K562 (cell line): Measurements from ENCODE around the gene AKNA. TPM values are rescaled to one million over a fixed set of nuclear protein-coding genes. Genes with fewer than 3 reads are reported as not detected.

Experiments
- CHAMP1 ChIP-seq: fragments of 450-650 bp; IDR thresholded peaks from 2 replicates; pipeline ENCODE4 v1.6.1; 2016; ENCODE audit warnings: mild to moderate bottlenecking
- KLF13 ChIP-seq: fragments of 450-650 bp; IDR thresholded peaks from 2 replicates; pipeline ENCODE4 v1.6.1; 2016; ENCODE audit warnings: missing genetic modification characterization, low read depth, mild to moderate bottlenecking, missing compliant biosample characterization, moderate library complexity, borderline replicate concordance
- MAFF ChIP-seq: IDR thresholded peaks from 2 replicates; pipeline ENCODE4 v1.6.1; 2012; ENCODE audit warnings: low read length, improper control_type of control experiment
- RBM22 ChIP-seq: fragments of 200-400 bp; formaldehyde crosslinking; IDR thresholded peaks from 2 replicates; pipeline ENCODE4 v1.6.1; 2018; ENCODE audit warnings: low read length, low read depth; ENCODE audit not compliant: poor library complexity, severe bottlenecking
- RERE ChIP-seq: sonication (generic); formaldehyde crosslinking; IDR thresholded peaks from 2 replicates; pipeline ENCODE4 v1.8.0; 2023; ENCODE audit warnings: missing genetic modification reagents, mild to moderate bottlenecking, borderline replicate concordance
- SREBF1 ChIP-seq: fragments of 150-350 bp; IDR thresholded peaks from 2 replicates; pipeline ENCODE4 v1.6.1; 2014; ENCODE audit warnings: antibody characterized with exemption, low read depth, low read length, borderline replicate concordance
- TEAD2 ChIP-seq: fragments of 450-650 bp; IDR thresholded peaks from 2 replicates; pipeline ENCODE4 v1.6.1; 2016; ENCODE audit warnings: missing genetic modification characterization, control low read depth, missing compliant biosample characterization
- polyA plus RNA-seq, 8 experiments: library from polyadenylated mRNA; depleted of rRNA in 4 of 8; stranded (reverse) in 5 of 8; unstranded in 3 of 8; fragments of >200 nt; fragmentation: Nextera tagmentation in 2 of 8; fragmentation: Illumina TruSeq in 1 of 8; extraction: Ambion mirVana in 2 of 8; extraction: Trizol in 1 of 8; gene quantifications; 2 replicates each; pipeline versions ENCODE4 v1.2.1 to v1.2.3, GENCODE V29; 2011 to 2014; ENCODE audit warnings: inconsistent platforms in 1 of 8, missing spikeins in 1 of 8
- total RNA-seq, 7 experiments: library from RNA; depleted of rRNA in 6 of 7; stranded (reverse); fragments of >200 nt in 6 of 7; fragmentation: Illumina TruSeq in 2 of 7; extraction: Trizol in 2 of 7; gene quantifications; 2 replicates each; pipeline versions ENCODE4 v1.2.1 to v1.2.3, GENCODE V29; 2011 to 2021; ENCODE audit warnings: low replicate concordance in 1 of 7

Gene AKNA
- total and polyA plus RNA-seq, 9 of the 15 experiments (the other 6 are each of a cell fraction or from before 2014, with no cell fraction given), result 0.29 to 20.5 (median 3.9) TPM

- TF ChIP-seq RERE (CRISPR knock-in tag) (no peak), CHAMP1 (no peak), TEAD2 (no peak), KLF13 (tag) (no peak), SREBF1 (no peak), MAFF (no peak), RBM22 (no peak)
These were observed 44.0 kb upstream of the AKNA start (continued) for GRCh38 chr9:114431770-114432169.
